T-cell (primary cell): ENCODE measurements around the gene TUBB3. TPM values are rescaled to one million over a fixed set of nuclear protein-coding genes. Genes with fewer than 3 reads are reported as not detected.
"Not testable (repeated sequence)": the region's sequence is repeated elsewhere in the genome, so short reads cannot be mapped to it uniquely, and the experiment has no call there.

Experiments used
- ATAC-seq, 4 experiments: fragments of 200-7000 bp in 3 of 4; fragments of 150-1000 bp in 1 of 4; cut with Tn5 transposase; replicated peaks in 1 of 4; 1 replicate in 3 of 4; 2 replicates in 1 of 4; pipeline ENCODE4 v1.10.0; 2021; ENCODE audit warnings: moderate library complexity in 3 of 4, mild to moderate bottlenecking in 2 of 4, moderate number of reproducible peaks in 1 of 4
- CTCF ChIA-PET, 2 donors: fragments of 300-600 bp; sonication (Branson Sonifier 250); formaldehyde crosslinking; loops; one replicate each; lab custom pipeline; 2022; ENCODE audit warnings: antibody characterized with exemption in 2 of 2; lab: Charles Lee
- POLR2A ChIA-PET, 2 donors: fragments of 300-600 bp; sonication (Branson Sonifier 250); formaldehyde crosslinking; loops; one replicate each; lab custom pipeline; 2022; ENCODE audit warnings: antibody characterized with exemption in 2 of 2; lab: Charles Lee
- DNase-seq, 35 experiments: peaks; one replicate each; pipeline versions ENCODE4 v3.0.0 to v3.0.0-alpha.2; 2013 to 2023
- H3K27ac ChIP-seq: one replicate; pipeline ENCODE4 v1.5.1; 2013; ENCODE audit warnings: low read length
- H3K27me3 ChIP-seq, 2 experiments: replicated peaks in 1 of 2; 1 replicate in 1 of 2; 2 replicates in 1 of 2; pipeline versions ENCODE4 v1.6.1 to v1.7.0; 2013; ENCODE audit warnings: low read length in 1 of 2, mixed read lengths in 1 of 2; ENCODE audit not compliant: control insufficient read depth in 2 of 2, insufficient read depth in 2 of 2; ENCODE audit errors: extremely low read depth in 1 of 2
- H3K36me3 ChIP-seq, 2 donors: 1 replicate in 1 of 2; 2 replicates in 1 of 2; pipeline versions ENCODE4 v1.6.1 to v1.7.0; 2013; ENCODE audit warnings: low read length in 1 of 2; ENCODE audit not compliant: control insufficient read depth in 2 of 2, insufficient read depth in 1 of 2; ENCODE audit errors: extremely low read depth in 1 of 2
- H3K4me1 ChIP-seq, 2 experiments: 1 replicate in 1 of 2; 2 replicates in 1 of 2; pipeline versions ENCODE4 v1.6.1 to v1.7.0; 2013; ENCODE audit warnings: low read length in 2 of 2, mixed read lengths in 1 of 2; ENCODE audit not compliant: insufficient read depth in 2 of 2, control insufficient read depth in 1 of 2; ENCODE audit errors: extremely low read depth in 1 of 2
- H3K4me3 ChIP-seq, 2 donors: 1 replicate in 1 of 2; 2 replicates in 1 of 2; pipeline versions ENCODE4 v1.5.1 to v1.7.0; 2013; ENCODE audit warnings: mild to moderate bottlenecking in 2 of 2, low read length in 1 of 2, moderate library complexity in 1 of 2; ENCODE audit not compliant: control insufficient read depth in 1 of 2; ENCODE audit errors: extremely low read depth in 1 of 2
- H3K9me3 ChIP-seq: 2 replicates; pipeline ENCODE4 v1.7.0; 2013
- H3K27ac Mint-ChIP-seq, 2 donors: one replicate each; pipeline ENCODE4 v1.8.0; 2020 to 2021; ENCODE audit warnings: mild to moderate bottlenecking in 2 of 2, mixed read lengths in 2 of 2
- H3K27me3 Mint-ChIP-seq, 2 donors: one replicate each; pipeline ENCODE4 v1.8.0; 2021 to 2022; ENCODE audit warnings: mixed read lengths in 2 of 2
- H3K36me3 Mint-ChIP-seq: one replicate; pipeline ENCODE4 v1.8.0; 2021; ENCODE audit warnings: mixed read lengths
- H3K4me1 Mint-ChIP-seq, 3 donors: one replicate each; pipeline ENCODE4 v1.8.0; 2020 to 2022; ENCODE audit warnings: mixed read lengths in 3 of 3, mild to moderate bottlenecking in 1 of 3
- H3K4me3 Mint-ChIP-seq, 3 donors: one replicate each; pipeline ENCODE4 v1.8.0; 2020 to 2022; ENCODE audit warnings: mild to moderate bottlenecking in 3 of 3, mixed read lengths in 3 of 3, moderate library complexity in 3 of 3
- H3K9me3 Mint-ChIP-seq, 3 donors: one replicate each; pipeline ENCODE4 v1.8.0; 2020 to 2022; ENCODE audit warnings: mixed read lengths in 3 of 3
- WGBS: methylation state at CpG from one replicate; pipeline ENCODE4 v1.1.5; 2013; ENCODE audit warnings: missing lambda C conversion rate; ENCODE audit not compliant: insufficient coverage; 5-methylcytosine and 5-hydroxymethylcytosine counted together
- total RNA-seq, 35 experiments: library from RNA in 6 of 35; stranded (reverse) in 6 of 35; fragments of 120-200 nt in 1 of 35; gene quantifications; one replicate each; pipeline versions ENCODE4 v1.2.1 to v1.2.4 and lab custom pipeline; 2013 to 2026

The TUBB3 gene
- total RNA-seq, 5 donors from 2014 or later (not counting 1 experiment from before 2014, with no cell fraction given): 0.58 to 1.8 (median 0.93) TPM

DNA sequence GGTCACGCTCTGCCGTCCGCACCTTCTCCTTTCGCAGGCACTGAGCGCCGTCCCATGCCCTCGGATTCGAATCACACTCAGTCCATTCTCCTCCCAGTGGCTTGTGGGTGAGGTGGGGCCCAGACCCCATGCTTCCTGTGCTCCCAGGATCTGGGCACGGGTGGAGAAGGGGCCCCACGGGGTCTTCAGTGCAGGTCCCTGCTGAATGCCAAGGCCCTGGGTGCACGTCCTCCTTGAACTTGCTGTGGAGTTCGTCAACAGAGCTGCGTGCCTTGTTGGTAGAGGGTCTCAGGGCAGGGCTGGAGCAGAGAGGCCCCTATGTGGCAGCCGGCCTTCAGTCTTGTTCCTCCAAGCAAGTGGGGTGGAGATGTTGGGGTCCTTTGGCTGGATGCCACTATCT lies 11.8 kb upstream of the TUBB3 start:
- peaks cover 0 to 12% of the 10 kb centered on the region in 2 experiments for H3K27me3 ChIP-seq
- H3K4me3 ChIP-seq: no peak overlapping the region
- no peak for ATAC-seq
- no peak overlapping the region for H3K27ac ChIP-seq
- peaks cover 0 to 25% of the 10 kb centered on the region in 2 donors for H3K36me3 ChIP-seq
- no peaks in the 10 kb centered on the region for H3K9me3 ChIP-seq
- WGBS: 98% methylated on average over 6 of the region's 14 CpGs
- peaks cover 0 to 17% of the 10 kb centered on the region in 2 experiments for H3K4me1 ChIP-seq
- H3K4me3 Mint-ChIP-seq: no peak overlapping the region
- peaks cover 3 to 16% (median 5%) of the 10 kb centered on the region in 3 donors for H3K4me1 Mint-ChIP-seq
- ChIA-PET POLR2A (no interaction called here), CTCF (interaction anchor here in 1 of 2 donors (1.2 kb wide), 1 partner anchor 29 kb away, joined by 3 read pairs; no protein-coding TSS in a partner anchor)
- H3K9me3 Mint-ChIP-seq: no peaks in the 10 kb centered on the region
- peaks cover 19% of the 10 kb centered on the region for H3K36me3 Mint-ChIP-seq
- no peak for DNase-seq
- no peak overlapping the region for H3K27ac Mint-ChIP-seq
- H3K27me3 Mint-ChIP-seq: no peaks in the 10 kb centered on the region

DNA sequence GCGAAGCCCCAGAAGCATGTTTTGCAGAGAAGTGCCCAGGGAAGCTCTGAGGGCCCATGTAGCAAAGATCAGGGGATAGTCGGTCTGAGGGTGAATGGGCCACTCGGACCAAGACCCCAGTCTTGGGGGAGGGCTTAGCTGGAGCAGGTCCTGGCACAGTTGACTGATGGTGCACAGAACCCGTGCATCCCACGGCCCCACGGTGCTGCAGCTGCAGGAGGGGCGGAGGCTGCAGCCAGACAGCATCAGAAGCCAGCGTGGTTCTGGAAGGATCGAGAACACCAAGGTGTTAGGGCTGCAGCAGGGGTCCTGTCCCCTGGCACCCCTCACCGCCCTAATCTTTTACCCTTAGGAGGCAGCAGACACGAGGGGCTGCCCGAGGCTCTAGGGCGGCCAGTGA lies 11.0 kb upstream of the TUBB3 start:
- no peak overlapping the region for H3K27ac Mint-ChIP-seq
- peaks cover 12% of the 10 kb centered on the region for H3K36me3 Mint-ChIP-seq
- ATAC-seq: no peak
- Histone ChIP-seq H3K27me3 (peaks cover 0 to 15% of the 10 kb centered on the region in 2 experiments), H3K9me3 (no peaks in the 10 kb centered on the region), H3K4me1 (peaks cover 0 to 19% of the 10 kb centered on the region in 2 experiments), H3K36me3 (peaks cover 0 to 18% of the 10 kb centered on the region in 2 donors), H3K4me3 (no peak overlapping the region), H3K27ac (no peak overlapping the region)
- WGBS: 95% methylated on average over 13 of the region's 13 CpGs
- DNase-seq: no peak
- H3K9me3 Mint-ChIP-seq: no peaks in the 10 kb centered on the region
- POLR2A ChIA-PET: no interaction called here
- peaks cover 3 to 18% (median 5%) of the 10 kb centered on the region in 3 donors for H3K4me1 Mint-ChIP-seq
- H3K4me3 Mint-ChIP-seq: no peak overlapping the region
- H3K27me3 Mint-ChIP-seq: no peaks in the 10 kb centered on the region
- CTCF ChIA-PET: no interaction called here

DNA sequence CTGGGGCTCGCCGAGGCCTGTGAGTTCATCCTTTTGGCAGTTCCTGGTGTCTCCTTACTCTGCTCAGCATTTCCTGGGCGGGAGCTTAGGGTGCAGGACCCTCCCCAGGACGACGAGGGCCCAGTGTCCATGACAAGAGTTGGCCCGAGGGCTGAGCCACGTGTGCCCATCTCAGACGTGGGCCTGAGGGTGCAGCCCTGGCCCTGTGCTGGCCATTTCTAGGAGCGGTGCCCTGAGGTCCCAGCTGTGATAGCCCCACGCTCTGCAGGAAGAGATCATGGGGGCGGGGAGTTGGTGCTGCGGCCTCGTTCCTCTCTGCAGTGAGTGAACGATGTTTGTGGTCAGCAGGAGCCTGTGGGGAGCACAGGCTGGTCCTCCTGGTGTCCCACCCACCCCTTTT lies 10.5 kb upstream of the TUBB3 start:
- no peaks in the 10 kb centered on the region for H3K9me3 ChIP-seq
- no peak for ATAC-seq
- Mint-ChIP-seq H3K27me3 (no peaks in the 10 kb centered on the region), H3K4me3 (no peak overlapping the region), H3K4me1 (peaks cover 7 to 23% (median 7%) of the 10 kb centered on the region in 3 donors), H3K36me3 (peaks cover 12% of the 10 kb centered on the region), H3K27ac (no peak overlapping the region), H3K9me3 (no peaks in the 10 kb centered on the region)
- H3K4me1 ChIP-seq: peaks cover 0 to 24% of the 10 kb centered on the region in 2 experiments
- WGBS: 89% methylated on average over 11 of the region's 14 CpGs
- H3K27ac ChIP-seq: no peak overlapping the region
- H3K4me3 ChIP-seq: no peak overlapping the region
- no peak for DNase-seq
- POLR2A ChIA-PET: no interaction called here
- CTCF ChIA-PET: no interaction called here
- H3K27me3 ChIP-seq: peaks cover 0 to 17% of the 10 kb centered on the region in 2 experiments
- H3K36me3 ChIP-seq: peaks cover 0 to 18% of the 10 kb centered on the region in 2 donors

DNA sequence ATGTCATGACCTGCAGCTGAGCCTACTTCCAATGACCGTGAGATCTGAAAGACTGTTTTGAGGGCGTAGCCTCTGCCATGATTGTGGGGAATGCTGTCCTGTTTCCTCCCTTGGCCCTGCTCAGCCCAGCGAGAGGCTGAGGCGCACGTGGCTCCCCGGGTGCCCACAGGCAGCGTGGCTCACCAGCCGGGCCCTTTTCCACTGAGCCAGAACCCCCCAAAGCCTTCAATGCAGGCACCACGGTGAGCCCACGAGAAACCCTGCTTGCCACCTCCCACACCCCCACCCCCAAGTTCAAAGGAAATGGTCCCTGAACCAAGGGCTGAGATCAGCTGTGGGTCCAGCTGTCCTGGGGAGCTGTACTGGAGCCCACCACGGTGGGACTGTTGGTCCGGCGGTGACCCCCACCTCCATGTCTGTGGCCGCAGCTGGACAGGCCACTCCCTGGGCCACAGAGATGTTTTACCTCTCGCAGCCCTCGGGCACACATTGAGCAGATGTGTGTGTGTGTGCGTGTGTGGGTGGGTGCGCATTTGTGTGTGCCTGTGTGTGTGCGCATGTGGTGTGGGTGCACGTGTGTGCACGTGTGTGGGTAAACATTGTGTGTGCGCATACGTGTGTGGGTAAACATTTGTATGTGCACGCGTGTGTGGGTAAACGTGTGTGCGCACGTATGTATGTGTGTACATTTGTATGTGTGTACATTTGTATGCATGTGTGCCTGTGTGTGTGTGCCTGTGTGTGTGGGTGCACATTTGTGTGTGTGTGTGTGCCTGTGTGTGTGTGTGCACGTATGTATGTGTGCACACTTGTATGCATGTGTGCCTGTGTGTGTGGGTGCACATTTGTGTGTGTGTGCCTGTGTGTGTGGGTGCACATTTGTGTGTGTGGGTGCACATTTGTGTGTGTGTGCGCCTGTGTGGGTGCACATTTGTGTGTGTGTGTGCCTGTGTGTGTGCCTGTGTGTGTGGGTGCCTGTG lies 9.4 kb upstream of the TUBB3 start:
- ChIA-PET POLR2A (no interaction called here), CTCF (interaction anchor here in 1 of 2 donors (0.6 kb wide), 1 partner anchor 367 kb away, joined by 4 read pairs; no protein-coding TSS in a partner anchor)
- Mint-ChIP-seq H3K27me3 (peaks cover 0 to 2% of the 10 kb centered on the region in 2 donors), H3K4me1 (peaks cover 14 to 32% (median 15%) of the 10 kb centered on the region in 3 donors), H3K4me3 (no peak overlapping the region), H3K9me3 (no peaks in the 10 kb centered on the region), H3K27ac (no peak overlapping the region), H3K36me3 (peaks cover 12% of the 10 kb centered on the region)
- H3K4me1 ChIP-seq: peaks cover 0 to 34% of the 10 kb centered on the region in 2 experiments
- H3K4me3 ChIP-seq: no peak overlapping the region
- no peak for DNase-seq
- peaks cover 0 to 18% of the 10 kb centered on the region in 2 donors for H3K36me3 ChIP-seq
- no peaks in the 10 kb centered on the region for H3K9me3 ChIP-seq
- 84% methylated on average over 24 of the region's 30 CpGs for WGBS
- no peak for ATAC-seq
- no peak overlapping the region for H3K27ac ChIP-seq
- H3K27me3 ChIP-seq: peaks cover 0 to 27% of the 10 kb centered on the region in 2 experiments

DNA sequence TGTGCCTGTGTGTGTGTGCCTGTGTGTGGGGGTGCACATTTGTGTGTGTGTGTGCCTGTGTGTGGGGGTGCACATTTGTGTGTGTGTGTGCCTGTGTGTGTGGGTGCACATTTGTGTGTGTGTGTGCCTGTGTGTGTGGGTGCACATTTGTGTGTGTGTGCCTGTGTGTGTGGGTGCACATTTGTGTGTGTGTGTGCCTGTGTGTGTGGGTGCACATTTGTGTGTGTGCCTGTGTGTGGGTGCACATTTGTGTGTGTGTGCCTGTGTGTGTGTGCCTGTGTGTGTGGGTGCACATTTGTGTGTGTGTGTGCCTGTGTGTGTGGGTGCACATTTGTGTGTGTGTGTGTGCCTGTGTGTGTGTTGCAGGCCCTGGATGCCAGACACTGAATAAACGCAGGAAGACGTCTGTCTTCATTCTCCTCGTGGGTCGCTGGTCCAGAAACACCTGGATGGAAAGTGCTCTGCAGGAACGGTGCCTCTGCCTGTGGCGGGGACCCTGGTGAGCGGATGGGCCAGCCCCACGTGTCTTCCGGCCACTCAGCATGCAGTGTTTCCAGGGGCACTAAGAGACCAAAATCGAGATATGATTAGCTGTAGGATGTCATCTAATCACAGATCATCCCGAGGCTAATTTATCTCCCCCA lies 8.4 kb upstream of the TUBB3 start:
- H3K27ac ChIP-seq, H3K4me3 Mint-ChIP-seq, POLR2A ChIA-PET, ATAC-seq, H3K4me3 ChIP-seq, CTCF ChIA-PET, H3K27ac Mint-ChIP-seq, H3K9me3 Mint-ChIP-seq, H3K9me3 ChIP-seq, H3K27me3 Mint-ChIP-seq, DNase-seq, H3K36me3 Mint-ChIP-seq: not testable (repeated sequence)
- peaks cover 22 to 38% (median 23%) of the 10 kb centered on the region in 3 donors for H3K4me1 Mint-ChIP-seq
- peaks cover 0 to 44% of the 10 kb centered on the region in 2 experiments for H3K4me1 ChIP-seq
- peaks cover 0 to 15% of the 10 kb centered on the region in 2 donors for H3K36me3 ChIP-seq
- peaks cover 0 to 38% of the 10 kb centered on the region in 2 experiments for H3K27me3 ChIP-seq
- 69% methylated on average over 7 of the region's 11 CpGs for WGBS
